Stimulated activated CD4-positive, alpha-beta T cell treated with anti-CD3 and anti-CD28 coated beads, Interleukin-15, amount 100 ng/mL, for 24 hours (primary cell): ENCODE data around the gene CUL7.
A peak's percentile ranks its signal among the peaks of the same experiment; 100 is the strongest.
"Not testable (repeated sequence)": the region's sequence is repeated elsewhere in the genome, so short reads cannot be mapped to it uniquely, and the experiment has no call there.

Source experiments
- DNase-seq: peaks from one replicate; pipeline ENCODE4 v3.0.0-alpha.2; 2020

The CUL7 gene

DNA sequence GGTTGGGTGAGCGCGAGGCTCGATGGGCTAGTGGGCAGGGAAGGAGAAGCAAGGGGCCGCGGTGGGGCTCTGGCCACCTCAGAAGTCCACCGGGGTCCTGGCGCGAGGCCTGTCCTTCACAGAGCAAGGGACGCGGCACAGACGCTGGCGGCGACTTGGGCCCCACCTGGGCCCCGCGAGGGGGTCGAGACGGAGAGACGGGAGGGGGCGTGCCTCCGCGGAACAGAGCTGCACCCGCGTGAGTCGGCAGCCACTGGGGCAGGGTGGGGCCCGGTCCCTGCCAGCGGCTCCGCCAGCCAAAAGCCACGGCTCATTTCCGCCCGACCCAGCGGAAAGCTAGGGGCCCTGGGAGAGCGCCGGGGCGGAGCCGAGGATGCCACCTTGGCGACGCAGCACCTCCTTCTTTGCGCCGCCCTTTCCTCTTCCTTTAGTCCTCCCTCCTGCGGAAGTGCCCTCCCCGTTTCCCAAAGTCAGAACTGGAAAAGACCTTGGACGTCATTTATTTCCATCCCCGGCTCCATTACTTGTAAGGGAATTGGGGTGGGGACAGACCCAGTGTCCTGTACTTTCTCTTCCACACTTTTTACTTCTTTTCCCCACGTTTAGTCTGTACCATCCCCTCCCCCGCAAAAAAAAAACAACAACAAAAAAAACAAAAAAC, at the start of gene CUL7:
Gene CUL7, minus strand, starts transcription at position 307 of the 661 bp plus-strand sequence. CDS start 1,063 bp downstream, outside the sequence.
- DNase-seq = peak; percentile 95

DNA sequence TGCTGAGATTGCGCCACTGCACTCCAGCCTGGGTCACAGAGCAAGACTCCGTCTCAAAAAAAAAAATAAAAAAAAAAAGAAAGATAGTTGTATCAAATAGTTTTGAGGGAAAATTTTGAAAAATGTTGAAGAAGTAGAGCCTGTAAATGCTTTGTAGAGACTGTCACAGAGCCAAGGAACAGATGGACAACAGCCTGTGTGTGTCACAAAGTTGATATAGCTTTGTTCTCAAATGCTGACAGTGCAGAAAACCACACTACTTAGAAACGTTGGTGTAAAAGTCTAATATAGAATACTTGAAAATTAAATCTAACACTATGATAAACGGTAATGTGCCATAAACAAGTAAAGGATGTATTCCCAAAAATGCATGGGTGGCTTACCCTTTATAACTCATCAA, 47.8 kb upstream of the CUL7 start:
- DNase-seq = no peak

DNA sequence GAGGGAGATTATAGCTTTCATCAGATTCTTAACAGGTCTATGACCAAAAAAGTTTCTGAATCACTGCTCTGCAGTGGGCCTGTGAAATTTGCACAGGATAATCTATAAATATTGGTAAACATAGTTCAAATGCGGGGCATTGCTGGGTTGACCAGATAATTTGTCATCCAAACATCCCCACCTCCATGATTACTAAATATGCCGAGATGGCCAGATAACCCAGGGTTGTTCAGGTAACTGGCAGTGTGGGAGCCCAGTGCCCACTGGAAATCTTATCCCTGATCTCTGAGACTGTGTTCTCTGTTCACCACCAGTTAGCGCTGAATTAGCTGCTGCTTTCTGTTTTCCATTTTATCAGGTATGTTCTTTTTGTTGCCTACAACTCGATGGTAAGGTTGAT, 43.9 kb upstream of the CUL7 start:
- DNase-seq = no peak

DNA sequence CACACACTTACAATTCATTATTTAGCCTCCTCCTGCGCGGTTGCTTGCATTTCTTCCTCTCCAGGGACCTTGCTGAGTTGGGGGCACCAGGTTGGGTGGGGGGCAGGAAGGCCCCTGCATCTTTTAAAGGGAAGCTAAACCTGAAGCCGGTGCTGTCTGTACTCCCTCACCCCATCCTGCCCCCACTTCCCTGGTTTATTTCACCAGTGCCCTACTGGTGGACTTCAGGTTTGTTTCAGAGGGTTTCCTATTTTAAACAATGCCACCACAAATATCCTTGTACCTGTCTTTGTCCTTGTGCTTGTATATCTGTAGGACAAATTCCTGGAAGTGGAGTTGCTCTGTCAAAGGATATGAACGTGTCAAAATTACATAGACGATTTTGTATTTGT, 43.4 kb upstream of the CUL7 start:
- DNase-seq = no peak

DNA sequence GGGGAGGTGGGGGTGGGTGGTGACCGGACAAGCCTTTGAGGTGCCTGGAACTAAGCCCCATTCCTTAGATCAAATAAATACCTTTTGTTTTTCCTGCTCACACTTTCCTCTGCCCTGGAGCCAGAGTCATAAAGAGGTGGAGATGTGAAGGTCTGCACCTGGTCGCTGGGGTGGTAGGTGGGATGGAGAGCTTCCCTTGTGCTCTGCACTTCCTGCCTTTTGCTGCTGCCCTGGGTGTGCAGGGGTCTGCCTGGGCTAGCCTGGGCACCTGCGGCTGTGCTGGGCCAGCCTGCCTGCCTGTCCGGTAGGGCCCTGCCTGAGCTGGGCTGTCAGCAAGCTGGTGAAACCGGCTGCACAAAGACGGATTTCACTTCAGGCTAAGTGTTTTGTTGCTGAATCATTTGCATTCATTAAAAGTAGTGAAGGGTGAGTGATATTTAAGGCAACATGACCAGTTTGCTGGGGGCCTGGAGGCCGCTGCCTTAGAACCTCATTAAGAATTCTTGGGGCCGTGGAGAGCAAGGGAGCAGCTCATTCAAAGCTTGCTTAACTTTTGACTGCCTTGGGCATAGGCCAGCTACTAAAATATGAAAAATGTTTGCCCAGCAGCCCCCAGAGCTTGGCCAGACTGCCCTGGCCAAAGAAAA, 42.9 kb upstream of the CUL7 start:
- no peak for DNase-seq

DNA sequence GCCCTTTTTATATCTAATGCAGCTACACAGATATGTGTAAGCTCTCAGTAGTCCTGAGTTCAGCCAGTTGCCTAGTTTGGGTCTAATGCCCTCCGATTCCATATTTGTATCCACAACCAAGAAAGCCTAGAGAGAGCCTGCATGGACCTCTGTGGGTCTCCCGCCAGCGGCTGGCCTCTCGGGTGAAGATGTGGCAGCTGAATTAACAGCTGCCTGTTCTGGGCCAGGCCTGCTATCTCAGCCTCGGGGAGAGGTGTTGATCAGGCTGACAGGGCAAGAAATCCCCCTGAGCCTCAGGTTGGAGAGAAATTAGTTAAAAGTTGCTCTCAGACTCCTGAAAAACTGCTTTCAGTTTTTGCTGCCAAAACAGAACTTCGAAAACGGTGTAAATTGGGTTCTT, 42.3 kb upstream of the CUL7 start:
- DNase-seq = no peak

DNA sequence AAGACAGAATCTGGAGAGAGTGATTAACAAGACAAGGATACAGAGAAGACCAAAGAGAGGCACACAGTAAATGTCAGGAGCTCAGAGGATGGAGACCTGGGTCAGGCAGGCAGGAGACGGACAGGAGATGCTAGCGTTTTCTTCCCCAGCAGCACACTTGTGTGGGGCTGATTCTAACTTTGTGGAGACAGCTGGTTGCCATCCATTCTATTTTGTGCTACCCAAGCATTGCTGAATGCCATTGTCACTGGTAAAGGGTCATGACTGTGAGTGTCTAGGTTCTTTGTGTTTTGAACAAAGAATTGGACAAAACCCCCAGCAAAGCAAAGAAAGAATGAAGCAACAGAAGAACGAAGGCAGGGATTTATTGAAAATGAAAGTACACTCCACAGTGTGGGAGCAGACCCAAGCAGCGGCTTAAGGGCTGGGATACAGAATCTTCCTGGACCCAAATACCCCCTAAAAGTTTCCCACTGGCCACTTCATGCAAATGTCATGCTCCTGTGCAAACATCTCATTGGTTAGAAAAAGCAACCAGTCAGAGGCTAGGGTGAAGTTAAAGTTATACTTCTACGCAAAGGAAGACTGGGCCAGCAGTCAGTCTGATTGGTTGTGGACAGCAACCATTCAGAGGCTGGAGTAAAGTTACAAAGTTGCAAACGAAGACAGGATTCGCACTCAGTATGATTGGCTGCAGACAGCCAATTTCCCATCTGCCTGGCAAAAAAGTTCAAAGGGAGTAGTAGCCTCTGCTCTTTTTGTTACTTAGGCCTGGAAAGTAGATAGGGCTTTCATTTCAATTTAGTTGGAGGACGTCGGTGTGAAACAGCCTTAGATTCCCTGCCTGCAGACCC, 40.0 kb upstream of the CUL7 start:
- no peak for DNase-seq

DNA sequence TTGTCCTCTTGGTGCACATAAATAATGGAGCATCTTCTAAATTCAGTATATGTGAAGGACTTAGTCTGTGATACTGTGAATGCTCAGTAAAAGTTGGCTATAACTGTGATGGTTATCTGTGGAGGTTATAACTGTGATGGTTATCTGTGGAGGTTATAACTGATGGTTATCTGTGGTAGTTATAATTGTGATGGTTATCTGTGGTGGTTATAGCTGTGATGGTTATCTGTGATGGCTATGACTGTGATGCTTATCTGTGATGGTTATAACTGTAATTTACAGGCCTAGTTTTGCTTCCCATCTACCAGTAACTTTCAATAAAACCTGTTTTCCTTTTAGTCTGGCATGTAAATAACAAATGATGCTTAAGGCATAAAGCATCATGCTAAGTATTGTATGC, 39.0 kb upstream of the CUL7 start:
- DNase-seq = no peak

DNA sequence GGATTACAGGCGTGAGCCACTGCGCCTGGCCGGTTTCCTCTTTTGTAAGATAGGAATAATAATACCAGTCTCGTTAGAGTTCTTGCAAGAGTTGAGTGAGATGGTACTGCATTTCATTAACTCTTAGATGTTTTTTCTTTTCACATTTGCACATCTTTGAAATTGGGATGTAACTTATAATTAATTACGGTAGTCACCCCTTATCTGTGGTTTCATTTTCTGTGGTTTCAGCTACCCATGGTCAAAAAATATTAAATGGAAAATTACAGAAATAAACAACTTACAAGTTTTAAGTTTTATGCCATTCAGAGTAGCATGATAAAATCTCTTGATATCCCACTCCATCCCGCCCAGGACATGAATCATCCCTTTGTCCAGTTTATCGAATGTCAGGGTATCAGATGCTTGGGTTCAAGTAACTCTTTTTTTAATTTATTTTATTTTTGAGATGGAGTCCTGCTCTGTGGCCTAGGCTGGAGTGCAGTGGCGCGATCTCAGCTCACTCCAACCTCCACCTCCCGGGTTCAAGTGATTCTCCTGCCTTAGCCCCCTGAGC, 37.9 kb upstream of the CUL7 start:
- no peak for DNase-seq

DNA sequence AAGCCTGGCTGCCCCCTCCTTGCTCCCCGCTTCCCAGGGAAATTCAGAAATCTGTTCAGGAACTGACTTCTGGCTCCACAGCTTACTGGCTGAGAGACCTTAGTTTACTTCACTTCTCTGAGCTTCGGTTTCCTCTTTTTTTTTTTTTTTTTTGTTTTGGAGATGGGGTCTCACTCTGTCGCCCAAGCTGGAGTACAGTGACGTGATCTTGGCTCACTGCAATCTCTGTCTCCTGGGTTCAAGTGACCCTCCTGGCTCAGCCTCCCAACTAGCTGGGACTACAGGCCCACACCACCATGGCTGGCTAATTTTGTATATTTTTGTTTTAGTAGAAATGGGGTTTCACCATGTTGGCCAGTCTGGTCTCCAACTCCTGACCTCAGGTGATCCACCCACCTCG, 37.4 kb upstream of the CUL7 start:
- no peak for DNase-seq

DNA sequence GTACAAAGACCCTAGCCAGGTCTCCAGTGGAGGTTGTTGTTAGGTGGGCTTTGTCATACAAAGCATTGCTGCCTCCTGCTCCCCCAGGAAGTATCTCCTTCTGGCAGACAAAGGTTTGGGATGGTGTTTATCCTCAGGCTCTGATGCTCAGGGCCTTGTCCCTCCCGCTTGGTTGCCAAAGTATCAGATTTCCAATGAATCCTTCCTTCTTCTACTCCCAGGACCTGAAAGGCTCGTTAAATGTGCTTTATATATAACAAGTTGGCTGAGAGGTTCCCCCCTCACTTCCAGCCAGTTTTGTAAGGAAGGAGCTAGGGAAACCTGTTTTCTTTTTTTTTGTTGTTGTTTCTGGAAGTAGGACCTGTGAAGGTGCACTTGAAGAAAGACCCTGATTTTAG, 36.9 kb upstream of the CUL7 start:
- DNase-seq = no peak

DNA sequence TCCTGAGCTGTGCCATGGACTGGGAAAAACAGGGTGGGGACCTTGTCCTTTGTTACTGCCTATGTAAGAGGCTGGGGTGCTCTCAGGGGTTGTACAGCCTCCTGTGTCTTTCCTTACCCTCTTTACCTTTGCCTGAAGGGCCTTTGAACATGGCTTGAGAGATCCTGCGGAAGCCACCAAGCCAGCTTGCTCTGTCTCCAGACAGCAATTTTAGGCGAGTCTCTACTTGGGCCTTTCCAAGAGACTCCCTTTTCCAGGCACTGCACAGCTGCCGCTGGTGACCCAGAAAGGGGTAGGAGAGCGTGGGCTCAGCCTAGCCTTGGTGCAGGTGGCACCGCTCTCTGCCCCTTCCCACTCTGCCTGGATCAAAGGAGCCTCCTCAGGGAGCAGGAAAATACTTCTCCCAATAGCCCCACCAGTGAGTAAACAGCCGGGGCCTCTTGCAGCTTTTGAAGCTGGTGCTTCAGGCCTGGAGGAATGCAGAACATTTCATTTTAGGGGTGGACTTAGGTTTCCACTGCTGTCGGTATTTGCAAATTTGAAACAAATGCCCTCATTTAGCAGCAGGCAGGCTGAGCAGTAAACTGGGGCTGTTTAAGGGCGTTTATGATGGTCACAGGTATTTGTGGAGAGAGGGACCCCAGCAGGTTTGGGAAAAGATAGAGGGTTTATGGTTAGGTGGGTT, 36.4 kb upstream of the CUL7 start:
- no peak for DNase-seq

DNA sequence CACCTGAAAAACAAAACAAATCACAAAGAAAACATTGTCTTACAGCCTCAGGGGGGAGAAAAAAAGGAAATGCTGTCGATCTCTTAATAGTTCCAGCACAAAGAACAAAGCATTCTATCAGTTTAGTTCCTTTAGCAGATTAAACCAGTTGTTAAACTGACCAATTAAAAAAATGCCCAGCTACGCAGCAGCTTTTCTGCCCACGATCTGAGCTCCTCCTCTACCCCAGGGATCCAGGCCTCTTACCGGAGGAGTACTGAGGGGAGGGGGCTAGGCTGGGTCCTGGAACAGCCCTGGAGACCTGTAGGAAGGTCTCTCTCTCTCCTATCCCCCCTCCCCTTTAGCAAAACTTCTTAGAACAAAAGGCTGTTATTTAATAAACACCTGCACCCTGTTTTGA, 35.8 kb upstream of the CUL7 start:
- no peak for DNase-seq

DNA sequence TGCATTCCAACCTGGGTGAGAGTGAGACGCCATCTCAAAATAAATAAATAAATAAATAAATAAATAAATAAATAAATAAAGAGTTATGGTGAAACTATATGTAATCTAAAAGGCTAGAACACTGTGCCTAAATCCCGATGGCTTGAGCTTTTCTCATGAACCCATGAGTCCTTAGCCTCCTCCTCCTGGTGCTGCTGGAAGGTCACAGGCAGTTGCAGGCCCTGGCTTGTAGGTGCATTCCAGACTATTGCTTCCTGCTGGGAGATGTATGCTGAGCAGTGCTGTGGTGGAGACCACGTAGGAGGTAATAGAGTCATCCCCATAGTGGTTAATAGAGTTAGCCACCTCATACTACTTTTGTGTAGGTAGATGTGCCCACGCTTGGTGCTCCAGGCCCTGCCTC, 35.0 kb upstream of the CUL7 start:
- no peak for DNase-seq

DNA sequence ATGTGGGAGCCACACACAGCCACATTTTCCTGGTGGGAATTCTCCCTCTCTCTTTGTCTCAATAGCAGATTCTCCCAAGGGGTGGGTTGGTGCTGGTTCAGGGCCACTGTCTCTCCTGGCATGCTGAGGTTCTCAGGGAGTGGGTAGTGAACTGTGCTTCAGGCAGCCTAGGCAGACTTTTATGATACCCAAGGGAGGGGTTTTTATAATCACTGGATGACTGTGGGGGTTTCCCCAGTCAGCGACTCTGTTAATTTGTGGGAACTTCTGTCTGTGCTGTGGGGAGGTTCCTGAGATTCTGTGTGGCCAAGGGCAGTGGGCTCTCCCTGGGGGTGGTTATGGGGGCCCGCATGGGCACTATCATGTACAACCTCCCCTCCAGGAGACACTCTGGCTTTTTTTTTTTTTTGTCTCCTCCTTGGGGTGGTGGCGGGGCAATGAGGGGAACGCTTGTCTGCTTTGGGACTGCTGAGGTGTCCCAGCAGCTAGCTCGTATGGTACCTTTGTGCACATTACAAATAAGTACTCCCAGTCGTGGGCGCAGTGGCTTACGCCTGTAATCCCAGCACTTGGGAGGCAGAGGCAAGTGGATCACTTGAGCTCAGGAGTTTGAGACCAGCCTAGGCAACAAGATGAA, 32.5 kb upstream of the CUL7 start:
- DNase-seq = peak; percentile 31

DNA sequence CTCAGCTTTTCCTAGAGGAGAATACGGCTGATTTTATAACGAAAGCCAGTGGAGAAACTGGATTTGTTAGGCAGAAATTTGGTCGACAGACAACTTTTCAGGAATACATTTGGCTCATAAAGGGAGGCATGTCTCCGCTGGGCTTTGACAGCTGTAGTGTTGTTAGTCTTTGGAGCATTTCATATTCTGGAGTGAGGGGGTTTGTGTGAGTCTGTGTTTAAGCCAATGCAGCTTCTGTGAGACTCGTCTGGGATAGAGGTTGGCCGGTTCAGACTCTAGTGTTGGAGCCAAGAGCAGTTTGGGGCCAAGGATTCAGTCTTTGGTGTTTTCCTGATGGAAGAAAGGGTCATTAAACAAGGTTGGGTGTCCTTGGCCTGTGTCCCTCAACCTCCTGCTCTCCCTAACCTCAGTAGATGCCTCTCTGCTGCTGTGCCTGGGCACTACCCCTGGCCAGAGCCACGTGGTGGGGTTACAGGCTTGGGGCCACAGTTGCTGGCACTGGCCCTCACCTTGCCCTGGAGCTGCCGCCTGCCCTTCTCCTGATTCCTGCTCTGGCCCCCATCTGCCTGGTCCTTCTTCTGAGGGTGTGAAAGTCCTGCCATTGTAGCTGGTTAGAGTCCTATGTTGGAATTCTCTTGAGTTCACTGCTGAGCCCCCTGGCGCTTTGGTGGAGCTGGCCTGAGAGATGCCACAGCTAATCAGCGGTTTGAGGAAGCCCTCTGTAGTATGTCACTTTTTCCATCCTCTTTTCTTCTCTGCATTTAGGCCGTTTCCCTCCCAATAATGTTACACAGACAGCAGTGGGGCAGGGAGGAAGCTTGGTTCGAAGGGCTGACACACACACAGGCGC, 29.4 kb upstream of the CUL7 start:
- no peak for DNase-seq

DNA sequence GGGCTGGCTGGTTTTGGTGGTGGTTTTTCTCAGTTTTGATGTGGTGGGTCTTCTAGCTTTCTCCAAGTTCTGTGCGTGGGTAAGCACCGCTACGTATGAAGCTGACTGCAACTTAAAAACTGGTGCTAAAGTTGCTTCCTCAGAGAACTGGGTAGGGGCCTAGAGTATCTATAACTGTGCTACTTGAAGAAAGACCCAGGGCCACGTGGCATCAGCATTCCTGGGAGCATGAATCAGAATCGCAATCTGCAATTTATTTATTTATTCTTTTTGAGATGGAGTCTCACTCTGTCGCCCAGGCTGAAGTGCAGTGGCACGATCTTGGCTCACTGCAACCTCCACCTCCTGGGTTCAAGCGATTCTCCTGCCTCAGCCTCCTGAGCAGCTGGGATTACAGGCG, 28.3 kb upstream of the CUL7 start:
- DNase-seq = not testable (repeated sequence)

DNA sequence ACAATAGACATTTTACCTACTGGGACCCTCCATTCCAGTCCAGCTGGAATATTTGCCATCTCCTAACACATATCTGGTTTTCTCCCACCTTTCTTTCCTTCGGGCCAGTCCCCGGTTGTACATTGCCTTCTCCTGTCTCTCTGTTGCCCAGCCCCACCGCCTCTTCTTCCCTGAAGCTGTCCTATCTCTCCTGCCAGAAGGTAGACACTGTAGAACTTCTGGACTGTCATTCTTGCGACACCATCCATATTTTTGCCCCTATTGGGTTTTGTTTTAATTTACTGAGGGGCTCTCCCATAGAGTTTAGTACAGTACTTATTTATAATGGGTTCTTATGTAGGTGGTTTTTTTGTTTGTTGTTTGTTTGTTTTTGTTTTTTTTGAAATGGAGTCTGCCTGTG, 27.4 kb upstream of the CUL7 start:
- DNase-seq = no peak

DNA sequence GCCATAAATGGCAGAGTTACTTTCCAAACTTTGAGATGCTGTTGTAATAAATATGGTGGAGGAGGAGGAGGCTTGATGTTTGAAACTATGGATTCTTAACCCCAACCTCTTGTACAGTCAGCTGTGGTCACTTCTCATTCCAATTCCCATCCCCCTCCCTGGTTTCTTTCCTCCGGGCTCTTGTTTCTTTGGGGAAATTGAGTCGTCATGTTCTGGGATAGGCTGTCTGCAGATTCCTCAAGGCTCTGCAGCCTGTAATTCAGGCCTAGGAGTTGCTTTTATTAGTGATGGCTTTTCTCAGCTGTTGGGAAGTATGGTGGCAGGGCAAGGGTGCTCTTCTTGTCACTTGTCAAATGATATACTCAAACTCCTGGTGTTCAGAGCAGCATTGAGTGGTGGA, 25.0 kb upstream of the CUL7 start:
- DNase-seq = no peak

DNA sequence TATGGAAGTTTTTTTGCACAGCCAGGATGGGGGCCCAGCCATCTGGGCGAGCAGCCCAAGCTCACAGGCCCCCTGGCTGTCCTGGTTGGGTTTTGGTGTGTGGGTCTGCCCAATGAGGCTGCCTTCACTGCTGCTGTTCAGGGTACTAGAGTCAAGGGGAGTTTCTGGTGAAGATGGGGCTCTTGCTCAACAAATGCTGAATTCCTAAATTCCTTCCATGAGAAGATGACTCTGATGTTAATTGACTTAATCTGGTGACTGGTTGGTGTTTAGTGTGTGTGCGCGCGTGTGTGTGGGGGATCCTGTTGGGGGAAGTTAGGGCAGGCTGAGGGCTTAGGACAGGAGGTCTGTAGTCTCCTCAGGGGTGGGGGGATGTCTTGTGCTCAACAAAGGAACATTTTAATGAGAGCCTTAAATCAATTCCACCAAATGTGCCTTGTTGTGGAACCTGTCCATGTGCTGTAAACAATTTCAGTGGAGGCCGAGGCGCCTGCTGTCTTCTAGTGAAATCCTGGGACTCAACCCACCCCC, 24.4 kb upstream of the CUL7 start:
- no peak for DNase-seq

DNA sequence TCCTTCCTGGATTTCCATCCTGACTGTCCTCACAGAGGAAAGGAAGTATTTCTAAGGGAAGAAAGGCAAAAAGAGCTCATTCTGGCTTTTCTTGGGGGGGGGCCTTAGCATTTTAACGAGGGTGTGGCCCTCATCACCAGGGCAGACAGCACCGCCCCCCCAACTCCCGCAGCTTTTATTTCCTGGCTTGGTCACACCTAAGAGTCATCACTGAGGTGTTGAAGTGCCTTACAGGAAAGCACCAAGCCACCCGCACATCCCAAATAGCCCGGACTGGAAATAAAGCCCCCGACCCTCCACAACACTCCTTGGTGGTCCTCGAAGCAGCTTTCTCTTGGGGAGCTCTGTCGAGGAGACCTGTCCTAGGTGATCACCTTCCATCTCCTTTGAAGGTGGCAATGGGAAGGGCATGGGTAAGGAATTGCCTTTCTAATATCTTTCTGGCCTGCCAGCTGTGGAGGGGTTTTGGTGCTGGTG, 23.7 kb upstream of the CUL7 start:
- DNase-seq = no peak
